NCI-H187 treated with DMSO at 0.1 percent for 48 hours (cell line): ENCODE measurements around the gene ATF3.

Experiments used
- DNase-seq: peaks from one replicate; lab custom pipeline; 2025; lab: John Stamatoyannopoulos, UW

ATF3 gene

GRCh38 chr1:212609701-212610574 is 1.4 kb downstream of the ATF3 start:
- DNase-seq, result no peak

- no peak for DNase-seq
Measured at GRCh38 chr1:212610575-212610967, 2.0 kb downstream of the ATF3 start.

GRCh38 chr1:212611000-212611948 is 2.7 kb downstream of the ATF3 start:
- DNase-seq, result no peak

GRCh38 chr1:212612041-212612961 is 3.7 kb downstream of the ATF3 start:
- no peak for DNase-seq

- no peak for DNase-seq
Measured at GRCh38 chr1:212613440-212614335, 5.1 kb downstream of the ATF3 start.

GRCh38 chr1:212614453-212615200 is 6.1 kb downstream of the ATF3 start:
- no peak for DNase-seq

GRCh38 chr1:212615201-212615470 is 6.6 kb downstream of the ATF3 start:
- DNase-seq, result no peak

GRCh38 chr1:212618466-212619210 is 10.1 kb downstream of the ATF3 start:
- no peak for DNase-seq

- no peak for DNase-seq
Measured at GRCh38 chr1:212620293-212620692, 11.7 kb downstream of the ATF3 start.

- no peak for DNase-seq
Measured at GRCh38 chr1:212621043-212621948, 12.7 kb downstream of the ATF3 start.

GRCh38 chr1:212621949-212622305 is 13.4 kb downstream of the ATF3 start:
- DNase-seq, result no peak

- DNase-seq, result no peak
Measured at GRCh38 chr1:212622467-212622866, 13.9 kb downstream of the ATF3 start.

- DNase-seq, result no peak
Measured at GRCh38 chr1:212622906-212623305, 14.3 kb downstream of the ATF3 start.

GRCh38 chr1:212623603-212624002 is 15.0 kb downstream of the ATF3 start:
- DNase-seq, result no peak

- no peak for DNase-seq
Measured at GRCh38 chr1:212624976-212625501, 16.5 kb downstream of the ATF3 start.

- no peak for DNase-seq
Measured at GRCh38 chr1:212625781-212626450, 17.4 kb downstream of the ATF3 start.

GRCh38 chr1:212628046-212628445 is 19.5 kb downstream of the ATF3 start:
- no peak for DNase-seq
